HepG2 (cell line): ENCODE measurements around the gene MAPK8IP1. TPM values are rescaled to one million over a fixed set of nuclear protein-coding genes. Genes with fewer than 3 reads are reported as not detected.

ENCODE experiments used
- ATAC-seq: fragments of 200-7000 bp; cut with Tn5 transposase; 3 replicates; pipeline ENCODE4 v1.9.1; 2020; ENCODE audit warnings: mild to moderate bottlenecking, moderate library complexity
- BruUV-seq: library from RNA; stranded (reverse); fragments of 400-500 nt; replicated peaks from 2 replicates; lab custom pipeline; 2021; lab: Mats Ljungman, UMichigan
- CTCF ChIA-PET: fragments of 300-600 bp; formaldehyde crosslinking; extraction: SDS; loops from one replicate; lab custom pipeline; 2021; ENCODE audit warnings: low total read pairs, inconsistent platforms, low intra/inter-chr PET ratio; lab: Yijun Ruan, JAX
- POLR2A ChIA-PET: fragments of 350-600 bp; sonication (Branson Sonifier 250); formaldehyde crosslinking; loops from one replicate; lab custom pipeline; 2020; ENCODE audit warnings: antibody characterized with exemption, inconsistent platforms; lab: Yijun Ruan, JAX
- DNase-seq: peaks from one replicate; pipeline ENCODE4 v3.0.0-alpha.2; 2015; ENCODE audit warnings: low spot score
- FAIRE-seq: peaks from 3 replicates; lab custom pipeline; 2011; peaks lifted over from hg19 to GRCh38; lab: Jason Lieb, UNC
- H2AFZ ChIP-seq: one replicate; pipeline ENCODE4 v1.6.1; 2011; ENCODE audit warnings: low read length, inconsistent platforms
- H3K27ac ChIP-seq: fragments of 300-600 bp; 3 replicates; pipeline ENCODE4 v1.8.0; 2011; ENCODE audit warnings: mixed run types, mild to moderate bottlenecking, mixed read lengths, low read length, inconsistent platforms; ENCODE audit not compliant: insufficient read depth; ENCODE audit errors: extremely low read length
- H3K27me3 ChIP-seq, 2 experiments: fragments of 200-600 bp in 1 of 2; 2 replicates in 1 of 2; 3 replicates in 1 of 2; pipeline versions ENCODE4 v1.6.0 to v1.8.0; 2011; ENCODE audit warnings: low read length in 2 of 2, mild to moderate bottlenecking in 2 of 2, moderate library complexity in 2 of 2, inconsistent platforms in 1 of 2; ENCODE audit not compliant: insufficient read depth in 2 of 2, control insufficient read depth in 1 of 2
- H3K36me3 ChIP-seq, 2 experiments: fragments of 200-600 bp in 1 of 2; replicated peaks in 1 of 2; 2 replicates in 1 of 2; 3 replicates in 1 of 2; pipeline versions ENCODE4 v1.5.1 to v1.8.0; 2011; ENCODE audit warnings: low read length in 2 of 2, inconsistent platforms in 1 of 2; ENCODE audit not compliant: insufficient read depth in 2 of 2, control insufficient read depth in 1 of 2
- H3K4me1 ChIP-seq: 2 replicates; pipeline ENCODE4 v1.5.1; 2012; ENCODE audit warnings: low read length, inconsistent platforms; ENCODE audit not compliant: insufficient read depth
- H3K4me2 ChIP-seq: 2 replicates; pipeline ENCODE4 v1.6.0; 2011; ENCODE audit warnings: low read depth, low read length, inconsistent platforms
- H3K4me3 ChIP-seq, 3 experiments: fragments of 200-600 bp in 1 of 3; sonication (generic), shearing (Covaris generic) in 1 of 3; replicated peaks in 1 of 3; 2 replicates each; pipeline ENCODE4 v1.5.1; 2011 to 2016; ENCODE audit warnings: low read length in 3 of 3, inconsistent platforms in 2 of 3, low read depth in 2 of 3, mild to moderate bottlenecking in 2 of 3, control low read depth in 1 of 3, mixed read lengths in 1 of 3; ENCODE audit not compliant: insufficient read depth in 1 of 3
- H3K79me2 ChIP-seq: one replicate; pipeline ENCODE4 v1.6.1; 2011; ENCODE audit warnings: low read length, inconsistent platforms; ENCODE audit not compliant: insufficient read depth
- H3K9ac ChIP-seq: 2 replicates; pipeline ENCODE4 v1.6.0; 2011; ENCODE audit warnings: mild to moderate bottlenecking, low read depth, low read length, inconsistent platforms; ENCODE audit not compliant: insufficient read depth
- H3K9me3 ChIP-seq: 2 replicates; pipeline ENCODE4 v1.5.1; 2012; ENCODE audit warnings: mild to moderate bottlenecking, low read length
- H4K20me1 ChIP-seq: 2 replicates; pipeline ENCODE4 v1.6.0; 2011; ENCODE audit warnings: inconsistent platforms, mild to moderate bottlenecking, low read length, moderate library complexity; ENCODE audit not compliant: insufficient read depth
- ATF1 ChIP-seq: IDR thresholded peaks from 2 replicates; pipeline ENCODE4 v1.6.1; 2016; ENCODE audit warnings: mild to moderate bottlenecking, control low read depth
- BRD4 ChIP-seq: sonication (generic); formaldehyde crosslinking; IDR thresholded peaks from 2 replicates; pipeline ENCODE4 v1.4.0; 2020; ENCODE audit warnings: missing genetic modification reagents
- KMT2A ChIP-seq: sonication (generic); formaldehyde crosslinking; IDR thresholded peaks from 2 replicates; pipeline ENCODE4 v1.4.0; 2020; ENCODE audit warnings: missing genetic modification reagents
- NCOA2 ChIP-seq: sonication (generic); formaldehyde crosslinking; IDR thresholded peaks from 2 replicates; pipeline ENCODE4 v1.8.0; 2022; ENCODE audit warnings: inconsistent platforms
- NFATC3 ChIP-seq: sonication (generic); formaldehyde crosslinking; IDR thresholded peaks from 2 replicates; pipeline ENCODE4 v1.5.1; 2020; ENCODE audit warnings: mild to moderate bottlenecking, missing genetic modification reagents
- PCBP2 ChIP-seq: fragments of 200-400 bp; formaldehyde crosslinking; optimal IDR thresholded peaks from 2 replicates; pipeline ENCODE3; 2018; ENCODE audit warnings: low read length, low read depth; ENCODE audit not compliant: poor library complexity, severe bottlenecking
- PHF20 ChIP-seq: sonication (generic); formaldehyde crosslinking; IDR thresholded peaks from 2 replicates; pipeline ENCODE4 v1.5.0; 2020; ENCODE audit warnings: mild to moderate bottlenecking, missing genetic modification reagents
- RARG ChIP-seq: sonication (generic); formaldehyde crosslinking; IDR thresholded peaks from 2 replicates; pipeline ENCODE4 v1.4.0; 2020; ENCODE audit warnings: low read depth, mild to moderate bottlenecking, missing genetic modification reagents
- RFXANK ChIP-seq: IDR thresholded peaks from 2 replicates; pipeline ENCODE4 v1.6.1; 2016
- RFXAP ChIP-seq: sonication (generic); formaldehyde crosslinking; IDR thresholded peaks from 2 replicates; pipeline ENCODE4 v1.4.0; 2020; ENCODE audit warnings: missing genetic modification reagents, borderline replicate concordance
- SETDB1 ChIP-seq: sonication (generic); formaldehyde crosslinking; IDR thresholded peaks from 2 replicates; pipeline ENCODE4 v1.5.1; 2020; ENCODE audit warnings: missing genetic modification reagents, mild to moderate bottlenecking, borderline replicate concordance
- TCF7L2 ChIP-seq: IDR thresholded peaks from 2 replicates; pipeline ENCODE4 v1.6.1; 2011; ENCODE audit warnings: mild to moderate bottlenecking, low read depth, low read length, moderate library complexity
- TFE3 ChIP-seq: IDR thresholded peaks from 2 replicates; pipeline ENCODE4 v1.6.1; 2016
- U2AF1 ChIP-seq: fragments of 200-400 bp; formaldehyde crosslinking; optimal IDR thresholded peaks from 2 replicates; pipeline ENCODE3; 2017; ENCODE audit warnings: mild to moderate bottlenecking, low read depth, low read length
- ZBTB3 ChIP-seq: sonication (generic); formaldehyde crosslinking; IDR thresholded peaks from 2 replicates; pipeline ENCODE4 v1.4.0; 2020; ENCODE audit warnings: low read depth, mild to moderate bottlenecking, moderate library complexity, missing genetic modification reagents, borderline replicate concordance
- ZKSCAN5 ChIP-seq: sonication (generic); formaldehyde crosslinking; IDR thresholded peaks from 2 replicates; pipeline ENCODE4 v1.5.1; 2020; ENCODE audit warnings: mild to moderate bottlenecking, missing genetic modification reagents
- ZNF709 ChIP-seq: sonication (generic); formaldehyde crosslinking; IDR thresholded peaks from 2 replicates; pipeline ENCODE4 v1.5.0; 2020; ENCODE audit warnings: mild to moderate bottlenecking, missing genetic modification reagents
- ZNF773 ChIP-seq: sonication (generic); formaldehyde crosslinking; IDR thresholded peaks from 2 replicates; pipeline ENCODE4 v1.4.0; 2020; ENCODE audit warnings: missing genetic modification reagents, borderline replicate concordance
- WGBS: methylation state at CpG from one replicate; pipeline ENCODE4 v1.1.6; 2017; ENCODE audit warnings: low lambda C conversion rate; 5-methylcytosine and 5-hydroxymethylcytosine counted together
- in situ Hi-C: cut with HindIII; loops from 2 replicates; pipeline ENCODE4 v1.10.0; 2017; ENCODE audit warnings: low pct_unique_long_range_greater_than_20kb; ENCODE audit not compliant: extremely low pct_ligation_motif_present
- intact Hi-C: fragments of 100-400 bp; cut with micrococcal nuclease; formaldehyde crosslinking; loops from one replicate; pipeline ENCODE4 v1.10.0; 2022; ENCODE audit not compliant: unreplicated experiment
- polyA plus RNA-seq, 8 experiments: library from polyadenylated mRNA; depleted of rRNA in 3 of 8; stranded (reverse) in 7 of 8; unstranded in 1 of 8; fragments of >200 nt; fragmentation: Illumina TruSeq in 4 of 8; extraction: Trizol in 4 of 8; gene quantifications; 2 replicates each; pipeline versions ENCODE4 v1.2.1 to v1.2.3, GENCODE V29; 2011 to 2016; ENCODE audit warnings: low read depth in 4 of 8, missing spikeins in 1 of 8, mixed read lengths in 1 of 8; ENCODE audit not compliant: insufficient read depth in 1 of 8
- total RNA-seq, 5 experiments: library from RNA; depleted of rRNA; stranded (reverse); fragments of >200 nt; fragmentation: Illumina TruSeq; extraction: Trizol; gene quantifications; 2 replicates each; pipeline ENCODE4 v1.2.3, GENCODE V29; 2016; ENCODE audit warnings: low read depth in 1 of 5

Gene MAPK8IP1
- total and polyA plus RNA-seq, 2 of the 13 experiments (the other 11 are each of a cell fraction or from before 2014, with no cell fraction given), result 2.2 to 4.2 TPM

- TF ChIP-seq KMT2A (CRISPR knock-in tag) (no peak), ZNF773 (CRISPR knock-in tag) (no peak), ZBTB3 (no peak), PHF20 (CRISPR knock-in tag) (no peak), BRD4 (CRISPR knock-in tag) (no peak), NFATC3 (CRISPR knock-in tag) (no peak), RARG (CRISPR knock-in tag) (no peak), PCBP2 (no peak)
- DNase-seq (no peak), ATAC-seq (no peak), FAIRE-seq (no peak)
- in situ Hi-C loops (no loop called here), intact Hi-C loops (no loop called here)
- Histone ChIP-seq H3K9ac (no peak overlapping the region), H3K9me3 (no peaks in the 10 kb centered on the region), H3K36me3 (peaks cover 25 to 45% of the 10 kb centered on the region in 2 experiments), H3K27ac (no peak overlapping the region), H2AFZ (no peak overlapping the region), H3K79me2 (no peaks in the 10 kb centered on the region), H3K4me1 (no peaks in the 10 kb centered on the region), H4K20me1 (0 out of 2 replicates have a peak, but pooled peaks cover 3% of the 10 kb centered on the region), H3K4me2 (no peak overlapping the region), H3K27me3 (no peaks in the 10 kb centered on the region), H3K4me3 (no peak overlapping the region)
- ChIA-PET CTCF (no interaction called here), POLR2A (no interaction called here)
- WGBS, result 86% methylated on average over 6 of the region's 6 CpGs
- no TSS peak for BruUV-seq
These were observed 9.1 kb upstream of the MAPK8IP1 start for GRCh38 chr11:45876401-45876800.

GRCh38 chr11:45877221-45877620 lies 8.2 kb upstream of the MAPK8IP1 start:
- 0 out of 2 replicates have a peak, but pooled peaks cover 3% of the 10 kb centered on the region for H4K20me1 ChIP-seq
- in situ Hi-C loops, result no loop called here
- TF ChIP-seq TFE3 (CRISPR knock-in tag) (no peak), ZKSCAN5 (no peak), RFXAP (no peak), ZNF709 (CRISPR knock-in tag) (no peak), RFXANK (no peak), ATF1 (no peak), SETDB1 (CRISPR knock-in tag) (no peak), TCF7L2 (no peak), U2AF1 (no peak), NCOA2 (CRISPR knock-in tag) (no peak)
- TF ChIP-seq, all 625 proteins: peak for 0
- H3K9me3 ChIP-seq, result no peaks in the 10 kb centered on the region
- ChIA-PET CTCF (no interaction called here), POLR2A (no interaction called here)
- H3K27me3 ChIP-seq, result no peaks in the 10 kb centered on the region
- H3K36me3 ChIP-seq, result peaks cover 20 to 40% of the 10 kb centered on the region in 2 experiments
- no peak for FAIRE-seq
- ATAC-seq, result no peak
- no peak overlapping the region for H3K4me3 ChIP-seq
- 98% methylated on average over 7 of the region's 8 CpGs for WGBS
- no peak overlapping the region for H3K9ac ChIP-seq
- BruUV-seq, result no TSS peak
- DNase-seq, result no peak
- H3K27ac ChIP-seq, result no peak overlapping the region
- intact Hi-C loops, result no loop called here
- H3K4me2 ChIP-seq, result no peak overlapping the region
- H2AFZ ChIP-seq, result no peak overlapping the region
- H3K4me1 ChIP-seq, result no peaks in the 10 kb centered on the region
- no peaks in the 10 kb centered on the region for H3K79me2 ChIP-seq
